HG02852 (cell line): ENCODE measurements around the gene ASTN2.

Experiments used
- ATAC-seq: cut with Tn5 transposase; IDR thresholded peaks from one replicate; pipeline ENCODE4 v1.9.1; 2021; ENCODE audit warnings: mild to moderate bottlenecking, moderate library complexity; ENCODE audit not compliant: unreplicated experiment

ASTN2 gene

GRCh38 chr9:117187498-117187897, 227.4 kb downstream of the ASTN2 start:
- ATAC-seq = no peak

DNA sequence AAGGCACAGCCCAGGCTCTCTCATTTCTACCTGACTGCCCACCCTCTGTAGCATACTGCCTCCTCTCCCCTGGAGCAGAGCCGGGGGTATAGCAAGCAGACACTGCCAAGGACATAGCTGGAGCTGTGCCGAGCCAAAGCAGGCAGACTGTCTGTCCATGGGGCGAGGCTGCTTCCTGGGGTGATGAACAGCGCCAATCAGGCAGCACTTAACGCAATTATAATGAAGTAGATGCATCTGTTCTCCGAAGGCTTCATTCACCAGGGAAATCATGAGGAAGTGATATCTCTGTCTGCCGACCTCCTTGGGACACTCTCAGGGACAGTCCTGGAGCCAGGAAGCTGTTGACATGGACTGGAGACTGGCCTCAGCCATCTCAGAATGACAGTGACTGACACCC, 230.7 kb downstream of the ASTN2 start:
- no peak for ATAC-seq

DNA sequence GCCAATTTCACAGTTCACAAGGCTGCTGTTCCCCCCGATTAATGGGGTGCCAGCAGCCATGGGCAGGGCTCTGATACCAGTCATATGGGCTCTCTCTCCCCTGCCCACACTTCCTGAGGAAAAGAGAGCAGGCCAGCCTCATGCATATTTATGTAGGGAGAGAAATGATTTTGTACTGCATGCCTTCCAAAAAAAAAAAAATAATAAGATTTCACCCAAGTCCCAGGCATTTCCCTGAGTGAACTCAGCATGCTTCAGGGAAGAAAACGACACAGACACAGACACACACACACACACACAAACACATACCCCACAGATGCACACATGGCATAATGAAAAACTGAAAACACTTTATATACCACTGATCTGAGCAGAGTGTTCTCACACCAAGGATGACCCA, 232.8 kb downstream of the ASTN2 start:
- no peak for ATAC-seq

- no peak for ATAC-seq
These were observed 233.9 kb downstream of the ASTN2 start for GRCh38 chr9:117180896-117181445.

DNA sequence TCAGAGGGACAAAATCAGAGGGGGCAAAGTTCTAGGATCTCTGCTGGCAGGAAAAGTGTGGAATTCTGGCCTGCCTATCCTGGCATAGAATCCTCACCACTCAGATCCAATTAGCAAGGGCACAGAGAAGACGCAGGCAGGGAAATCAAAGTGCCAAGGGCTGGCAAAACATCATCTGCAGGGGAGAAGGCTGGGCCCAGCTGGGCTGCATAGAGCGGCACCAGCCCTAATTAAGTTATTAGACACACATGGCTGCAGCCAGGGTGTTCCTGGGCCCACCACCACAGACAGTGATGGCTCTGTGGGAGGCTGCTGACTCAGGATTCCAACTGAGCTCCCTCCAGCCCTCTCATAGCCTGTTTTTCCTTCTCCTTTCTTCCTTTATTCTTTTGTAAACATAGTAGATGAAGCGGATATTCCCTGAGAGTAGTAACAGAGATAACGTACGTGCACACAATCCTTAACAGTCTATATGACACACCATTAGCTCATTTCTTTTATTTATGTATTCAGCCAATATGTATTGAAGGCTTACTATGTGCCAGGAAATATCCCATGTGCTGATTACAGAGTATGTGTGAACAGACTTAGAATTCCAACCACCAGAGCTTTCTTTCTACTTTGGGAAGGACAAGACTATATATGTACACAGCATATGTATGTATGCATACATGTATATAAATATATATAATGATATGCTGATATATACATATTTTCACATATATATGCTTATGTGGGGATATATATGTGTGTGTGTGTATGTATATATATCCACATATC, 236.1 kb downstream of the ASTN2 start:
- ATAC-seq = no peak

DNA sequence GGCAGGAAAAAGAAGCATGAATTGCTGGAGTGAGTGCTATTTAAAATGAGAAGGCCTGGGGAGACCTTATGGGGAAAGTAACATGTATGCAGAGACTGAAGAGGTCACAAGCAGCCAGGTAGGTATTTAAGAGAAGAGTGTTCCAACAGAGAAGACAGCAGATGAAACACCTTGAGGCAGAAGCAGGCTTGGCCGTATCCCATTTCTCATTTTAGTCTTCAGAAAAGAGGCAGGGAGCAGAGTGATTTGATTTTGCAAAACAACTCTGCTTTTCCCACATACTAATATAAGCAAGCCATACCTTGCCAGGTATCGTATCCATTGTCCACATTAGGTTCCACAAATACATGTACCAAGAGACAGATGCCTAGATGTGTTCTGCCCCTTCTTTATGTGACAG, 244.3 kb downstream of the ASTN2 start:
- ATAC-seq = no peak

DNA sequence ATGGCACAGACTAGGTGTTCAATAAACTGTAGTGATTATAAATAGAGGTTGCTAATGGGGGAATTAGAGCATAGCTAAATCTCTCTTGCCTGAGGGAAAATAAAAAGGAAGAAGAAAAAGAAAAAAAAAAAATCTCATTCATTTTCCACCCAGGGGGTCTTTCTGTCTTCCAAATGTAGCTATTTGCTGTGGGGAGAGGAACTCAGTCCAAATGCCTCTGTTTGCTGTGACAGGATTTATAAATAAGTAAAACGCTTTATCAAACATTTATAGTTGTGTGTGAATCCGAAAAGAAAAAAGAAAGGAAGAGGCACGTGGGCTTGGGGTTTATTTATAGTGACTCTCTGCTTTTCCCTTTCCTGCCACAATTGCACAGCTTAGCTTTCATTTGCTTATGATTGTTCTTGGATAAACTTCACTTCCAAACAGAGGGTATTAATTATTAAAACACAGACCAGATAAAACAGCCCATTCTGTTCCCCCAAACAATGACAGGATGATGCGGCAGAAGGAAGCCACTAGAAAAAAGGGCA, 245.7 kb downstream of the ASTN2 start:
- no peak for ATAC-seq

- no peak for ATAC-seq
These were observed 250.3 kb downstream of the ASTN2 start for GRCh38 chr9:117164512-117164911.

- ATAC-seq = no peak
These were observed 254.6 kb downstream of the ASTN2 start for GRCh38 chr9:117160254-117160653.

DNA sequence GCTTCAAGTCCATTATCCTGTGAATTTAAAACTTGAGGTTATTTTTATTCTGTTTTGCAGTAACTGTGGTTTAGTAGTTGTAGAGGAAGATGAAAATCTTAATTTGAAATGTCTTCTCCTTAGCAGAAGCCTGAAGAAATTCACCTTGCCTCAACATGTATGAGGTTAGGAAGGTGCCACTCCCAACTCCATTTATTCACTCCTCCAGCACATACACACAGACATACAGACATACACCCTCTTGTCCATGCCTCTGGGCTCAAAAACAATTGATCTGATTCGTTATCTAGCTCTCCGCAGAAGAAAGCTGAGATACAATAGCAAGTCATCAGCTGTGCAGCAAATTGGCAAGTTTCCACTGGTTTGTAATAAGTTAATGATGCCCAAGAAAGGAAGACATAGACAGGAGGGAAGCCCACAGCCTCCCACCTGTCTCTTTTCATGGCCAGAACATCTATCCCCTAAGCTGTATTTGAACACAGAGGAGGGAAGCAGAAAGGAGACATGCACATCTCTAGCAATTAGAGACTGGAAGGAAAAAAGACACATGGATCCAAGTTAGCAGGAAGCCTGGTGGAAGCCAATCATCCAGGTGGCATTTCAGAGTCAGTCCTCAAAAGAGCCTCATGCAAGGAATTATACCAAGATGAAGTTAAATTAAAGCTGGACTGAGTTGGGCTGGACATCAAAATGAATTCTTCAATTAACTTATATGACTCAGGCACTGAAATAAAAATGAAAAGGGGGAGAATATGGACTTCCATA, 257.9 kb downstream of the ASTN2 start:
- no peak for ATAC-seq

- no peak for ATAC-seq
These were observed 258.6 kb downstream of the ASTN2 start for GRCh38 chr9:117156144-117156688.

GRCh38 chr9:117153021-117153420, 261.8 kb downstream of the ASTN2 start:
- no peak for ATAC-seq

DNA sequence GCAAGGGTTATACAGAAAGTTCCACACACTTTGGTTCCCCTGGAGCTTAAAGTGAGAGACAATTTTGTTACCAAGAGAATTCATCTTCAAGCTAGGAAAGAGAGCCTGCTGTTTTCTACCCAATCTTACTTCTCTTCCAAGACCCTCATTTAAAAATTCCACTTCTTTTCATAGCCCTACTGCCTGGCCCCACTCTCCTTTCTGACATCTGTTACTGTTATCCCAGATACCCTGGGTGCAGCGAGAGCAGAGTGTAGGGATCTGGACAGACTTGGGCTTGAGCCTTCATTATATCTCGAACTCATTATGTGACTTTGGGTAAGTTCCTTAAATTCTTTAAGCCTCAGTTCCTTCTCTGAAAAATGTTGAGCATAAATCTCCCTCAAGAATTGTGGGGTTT, 263.1 kb downstream of the ASTN2 start:
- no peak for ATAC-seq

GRCh38 chr9:117149996-117150395, 264.9 kb downstream of the ASTN2 start:
- no peak for ATAC-seq

GRCh38 chr9:117145811-117146490, 268.9 kb downstream of the ASTN2 start:
- ATAC-seq = no peak

- ATAC-seq = no peak
These were observed 269.8 kb downstream of the ASTN2 start for GRCh38 chr9:117145081-117145480.

GRCh38 chr9:117138231-117138630, 276.6 kb downstream of the ASTN2 start:
- no peak for ATAC-seq

GRCh38 chr9:117136461-117136860, 278.4 kb downstream of the ASTN2 start:
- ATAC-seq = no peak

DNA sequence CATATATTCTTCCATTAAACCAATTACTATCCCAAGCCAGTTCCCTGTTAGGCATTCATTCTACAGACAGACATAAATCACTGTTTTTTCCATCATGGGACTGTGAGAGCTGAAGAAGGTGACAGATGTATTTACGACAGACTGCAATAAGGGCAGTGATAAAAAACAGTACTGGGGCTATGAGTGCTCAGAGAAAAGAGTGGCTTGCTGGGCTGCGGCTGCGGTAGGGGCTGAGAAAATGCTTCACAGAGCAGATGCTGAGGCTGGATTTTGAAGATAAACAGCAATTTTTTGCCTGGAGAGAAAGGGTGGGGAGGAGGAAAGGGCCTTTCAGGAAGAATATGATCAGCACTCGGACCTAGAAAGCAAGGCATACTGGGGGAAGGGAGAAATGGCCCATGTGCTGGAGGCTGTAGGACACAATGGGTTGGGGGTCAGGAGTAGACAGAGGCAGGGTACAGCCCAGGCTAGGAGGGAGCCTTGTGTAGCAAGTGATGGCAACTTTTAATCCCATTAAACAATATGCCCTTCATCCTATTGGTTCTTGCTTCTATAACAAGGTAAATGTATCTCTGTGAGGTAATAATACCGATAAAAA, 279.3 kb downstream of the ASTN2 start:
- no peak for ATAC-seq

GRCh38 chr9:117134826-117135500, 279.9 kb downstream of the ASTN2 start:
- no peak for ATAC-seq
